Neural cell (in vitro differentiated cells): Measurements from ENCODE around the gene KLHL28. TPM values are rescaled to one million over a fixed set of nuclear protein-coding genes. Genes with fewer than 3 reads are reported as not detected.

ENCODE experiments used
- H2AFZ ChIP-seq: fragments of 200-600, 300-800 bp; sonication (generic), shearing (Covaris generic); 2 replicates; pipeline ENCODE4 v1.6.0; 2014; ENCODE audit warnings: low read depth, mild to moderate bottlenecking, antibody characterized with exemption, low read length, moderate library complexity
- H3F3A ChIP-seq: fragments of 200-600 bp; shearing (Covaris generic); 2 replicates; pipeline ENCODE4 v1.6.1; 2016; ENCODE audit warnings: mild to moderate bottlenecking, moderate library complexity, mixed read lengths, antibody characterized with exemption, low read length; ENCODE audit not compliant: insufficient read depth, poor library complexity, severe bottlenecking
- H3K27ac ChIP-seq: fragments of 200-600, 300-800 bp; sonication (generic), shearing (Covaris generic); 2 replicates; pipeline ENCODE4 v1.5.1; 2014; ENCODE audit warnings: mild to moderate bottlenecking, low read length, moderate library complexity
- H3K27me3 ChIP-seq: fragments of 300-800, 200-600 bp; sonication (generic), shearing (Covaris generic); 2 replicates; pipeline ENCODE4 v1.6.0; 2014; ENCODE audit warnings: mild to moderate bottlenecking, low read depth, low read length, moderate library complexity; ENCODE audit not compliant: insufficient read depth
- H3K36me3 ChIP-seq: fragments of 300-800, 200-600 bp; sonication (generic), shearing (Covaris generic); 2 replicates; pipeline ENCODE4 v1.5.1; 2014; ENCODE audit warnings: mild to moderate bottlenecking, antibody characterized with exemption, low read length, moderate library complexity; ENCODE audit not compliant: insufficient read depth
- H3K4me2 ChIP-seq: fragments of 300-800, 200-600 bp; sonication (generic), shearing (Covaris generic); 2 replicates; pipeline ENCODE4 v1.6.0; 2014; ENCODE audit warnings: mild to moderate bottlenecking, low read length
- H3K4me3 ChIP-seq: fragments of 300-800, 200-600 bp; sonication (generic), shearing (Covaris generic); 2 replicates; pipeline ENCODE4 v1.5.1; 2014; ENCODE audit warnings: mild to moderate bottlenecking, low read length, moderate library complexity
- H3K79me2 ChIP-seq: fragments of 200-600 bp; shearing (Covaris generic); replicated peaks from 2 replicates; pipeline ENCODE4 v1.6.0; 2014; ENCODE audit warnings: mild to moderate bottlenecking, low read length, moderate library complexity; ENCODE audit not compliant: insufficient read depth
- H3K9ac ChIP-seq: fragments of 300-800, 200-600 bp; sonication (generic), shearing (Covaris generic); 2 replicates; pipeline ENCODE4 v1.6.1; 2016; ENCODE audit warnings: mild to moderate bottlenecking, low read length, mixed read lengths
- H3K9me2 ChIP-seq: fragments of 200-600 bp; shearing (Covaris generic); 2 replicates; pipeline ENCODE4 v1.6.1; 2016; ENCODE audit warnings: mild to moderate bottlenecking, low read length, mixed read lengths; ENCODE audit not compliant: insufficient read depth
- H3K9me3 ChIP-seq: fragments of 200-600, 300-800 bp; sonication (generic), shearing (Covaris generic); 2 replicates; pipeline ENCODE4 v1.6.1; 2016; ENCODE audit warnings: mild to moderate bottlenecking, mixed run types, low read length, moderate library complexity, mixed read lengths
- H4K20me1 ChIP-seq: fragments of 200-600 bp; shearing (Covaris generic); 2 replicates; pipeline ENCODE4 v1.6.1; 2016; ENCODE audit warnings: mild to moderate bottlenecking, mixed run types; ENCODE audit not compliant: insufficient read depth
- EP300 ChIP-seq: fragments of 450-650 bp; conservative IDR thresholded peaks from 2 replicates; pipeline ENCODE4 v1.6.1; 2014; ENCODE audit warnings: antibody characterized with exemption, mild to moderate bottlenecking, moderate library complexity; ENCODE audit not compliant: poor library complexity, severe bottlenecking
- EZH2 ChIP-seq: fragments of 200-600, 300-800 bp; shearing (Covaris generic), sonication (generic); IDR thresholded peaks from 2 replicates; pipeline ENCODE4 v1.6.1; 2014; ENCODE audit warnings: antibody characterized with exemption, low read length, borderline replicate concordance, mild to moderate bottlenecking; ENCODE audit not compliant: insufficient read depth, poor library complexity, severe bottlenecking
- MXI1 ChIP-seq: fragments of 450-650 bp; conservative IDR thresholded peaks from 2 replicates; pipeline ENCODE4 v1.6.1; 2014; ENCODE audit warnings: antibody characterized with exemption, mild to moderate bottlenecking; ENCODE audit not compliant: poor library complexity, severe bottlenecking
- POLR2AphosphoS5 ChIP-seq: IDR thresholded peaks from 2 replicates; pipeline ENCODE4 v1.6.1; 2012
- RAD21 ChIP-seq: fragments of 450-650 bp; conservative IDR thresholded peaks from 2 replicates; pipeline ENCODE4 v1.6.1; 2014; ENCODE audit warnings: antibody characterized with exemption, mild to moderate bottlenecking, moderate library complexity
- SMC3 ChIP-seq: fragments of 450-650 bp; conservative IDR thresholded peaks from 2 replicates; pipeline ENCODE4 v1.6.1; 2014; ENCODE audit warnings: antibody characterized with exemption, mild to moderate bottlenecking, moderate library complexity; ENCODE audit not compliant: poor library complexity
- TAF1 ChIP-seq: IDR thresholded peaks from 2 replicates; pipeline ENCODE4 v1.6.1; 2012; ENCODE audit warnings: low read depth
- polyA plus RNA-seq: library from polyadenylated mRNA; depleted of rRNA; stranded (reverse); fragments of >200 nt; gene quantifications from 2 replicates; pipeline ENCODE4 v1.2.3, GENCODE V29; 2014
- TF ChIP-seq, protein P1 (sequence below): IDR thresholded peaks from 2 replicates; pipeline ENCODE4 v1.6.1; 2012; ENCODE audit warnings: borderline replicate concordance
- TF ChIP-seq, protein P2 (sequence below): fragments of 450-650 bp; IDR thresholded peaks from 2 replicates; pipeline ENCODE4 v1.5.1; 2014; ENCODE audit warnings: antibody characterized with exemption, mild to moderate bottlenecking, moderate library complexity; ENCODE audit not compliant: poor library complexity, severe bottlenecking

Gene KLHL28
- polyA plus RNA-seq, 1 donor from 2014 or later: 17.4 TPM

DNA sequence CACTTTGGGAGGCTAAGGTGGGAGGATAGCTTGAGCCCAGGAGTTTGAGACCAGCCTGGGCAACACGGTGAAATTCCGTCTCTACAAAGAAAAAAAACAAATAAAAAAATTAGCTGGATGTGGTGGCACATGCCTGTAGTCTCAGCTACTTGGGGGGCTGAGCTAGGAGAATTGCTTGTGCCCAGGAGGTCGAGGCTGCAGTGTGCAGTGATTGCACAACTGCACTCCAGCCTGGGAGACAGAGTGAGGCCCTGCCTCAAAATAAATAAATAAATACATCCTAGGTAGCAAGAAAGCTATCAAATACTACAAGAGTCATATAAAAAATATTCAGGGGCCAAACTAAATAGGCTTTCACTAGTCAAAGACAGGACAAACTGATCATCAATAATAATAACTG lies 6.2 kb downstream of the KLHL28 start:
- TF ChIP-seq EZH2 (no peak), MXI1 (no peak), POLR2AphosphoS5 (no peak), TAF1 (no peak), SMC3 (no peak)
- no peak overlapping the region for H3K9ac ChIP-seq
- H3K4me3 ChIP-seq: no peak overlapping the region
- H3K9me3 ChIP-seq: no peaks in the 10 kb centered on the region
- no peaks in the 10 kb centered on the region for H3K9me2 ChIP-seq
- H3K4me2 ChIP-seq: no peak overlapping the region
- H3K27me3 ChIP-seq: no peaks in the 10 kb centered on the region
- H2AFZ ChIP-seq: no peak overlapping the region
- H3K79me2 ChIP-seq: peaks cover 73% of the 10 kb centered on the region
- peaks cover 4% of the 10 kb centered on the region for H3K36me3 ChIP-seq
- H4K20me1 ChIP-seq: no peaks in the 10 kb centered on the region
- no peaks in the 10 kb centered on the region for H3F3A ChIP-seq
- no peak overlapping the region for H3K27ac ChIP-seq

DNA sequence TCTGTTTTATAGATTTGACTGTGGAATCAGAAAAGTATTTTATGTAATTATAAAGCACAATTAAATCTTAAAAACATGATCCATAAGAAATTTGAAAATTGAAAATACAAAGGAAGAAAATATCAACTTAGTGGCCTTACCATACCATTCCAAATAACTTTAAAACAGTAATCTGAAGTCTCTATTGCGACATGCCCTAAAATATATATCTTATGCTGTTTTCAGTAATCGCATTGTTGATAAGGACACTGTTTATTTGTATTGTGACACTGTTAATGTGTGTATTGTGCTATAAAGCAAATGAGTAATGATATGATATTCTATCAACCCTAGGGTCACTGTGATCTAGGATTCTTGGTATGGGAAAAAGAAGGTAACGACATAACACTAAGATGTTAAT lies 7.0 kb downstream of the KLHL28 start:
- H4K20me1 ChIP-seq: no peaks in the 10 kb centered on the region
- H3K4me2 ChIP-seq: no peak overlapping the region
- H3K27me3 ChIP-seq: no peaks in the 10 kb centered on the region
- H3K9me2 ChIP-seq: no peaks in the 10 kb centered on the region
- H3K9ac ChIP-seq: no peak overlapping the region
- TF ChIP-seq RAD21 (no peak), POLR2AphosphoS5 (no peak), TAF1 (no peak), EZH2 (no peak), SMC3 (no peak), EP300 (no peak), MXI1 (no peak)
- TF ChIP-seq, protein P1, sequence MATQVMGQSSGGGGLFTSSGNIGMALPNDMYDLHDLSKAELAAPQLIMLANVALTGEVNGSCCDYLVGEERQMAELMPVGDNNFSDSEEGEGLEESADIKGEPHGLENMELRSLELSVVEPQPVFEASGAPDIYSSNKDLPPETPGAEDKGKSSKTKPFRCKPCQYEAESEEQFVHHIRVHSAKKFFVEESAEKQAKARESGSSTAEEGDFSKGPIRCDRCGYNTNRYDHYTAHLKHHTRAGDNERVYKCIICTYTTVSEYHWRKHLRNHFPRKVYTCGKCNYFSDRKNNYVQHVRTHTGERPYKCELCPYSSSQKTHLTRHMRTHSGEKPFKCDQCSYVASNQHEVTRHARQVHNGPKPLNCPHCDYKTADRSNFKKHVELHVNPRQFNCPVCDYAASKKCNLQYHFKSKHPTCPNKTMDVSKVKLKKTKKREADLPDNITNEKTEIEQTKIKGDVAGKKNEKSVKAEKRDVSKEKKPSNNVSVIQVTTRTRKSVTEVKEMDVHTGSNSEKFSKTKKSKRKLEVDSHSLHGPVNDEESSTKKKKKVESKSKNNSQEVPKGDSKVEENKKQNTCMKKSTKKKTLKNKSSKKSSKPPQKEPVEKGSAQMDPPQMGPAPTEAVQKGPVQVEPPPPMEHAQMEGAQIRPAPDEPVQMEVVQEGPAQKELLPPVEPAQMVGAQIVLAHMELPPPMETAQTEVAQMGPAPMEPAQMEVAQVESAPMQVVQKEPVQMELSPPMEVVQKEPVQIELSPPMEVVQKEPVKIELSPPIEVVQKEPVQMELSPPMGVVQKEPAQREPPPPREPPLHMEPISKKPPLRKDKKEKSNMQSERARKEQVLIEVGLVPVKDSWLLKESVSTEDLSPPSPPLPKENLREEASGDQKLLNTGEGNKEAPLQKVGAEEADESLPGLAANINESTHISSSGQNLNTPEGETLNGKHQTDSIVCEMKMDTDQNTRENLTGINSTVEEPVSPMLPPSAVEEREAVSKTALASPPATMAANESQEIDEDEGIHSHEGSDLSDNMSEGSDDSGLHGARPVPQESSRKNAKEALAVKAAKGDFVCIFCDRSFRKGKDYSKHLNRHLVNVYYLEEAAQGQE: no peak
- TF ChIP-seq, protein P2, sequence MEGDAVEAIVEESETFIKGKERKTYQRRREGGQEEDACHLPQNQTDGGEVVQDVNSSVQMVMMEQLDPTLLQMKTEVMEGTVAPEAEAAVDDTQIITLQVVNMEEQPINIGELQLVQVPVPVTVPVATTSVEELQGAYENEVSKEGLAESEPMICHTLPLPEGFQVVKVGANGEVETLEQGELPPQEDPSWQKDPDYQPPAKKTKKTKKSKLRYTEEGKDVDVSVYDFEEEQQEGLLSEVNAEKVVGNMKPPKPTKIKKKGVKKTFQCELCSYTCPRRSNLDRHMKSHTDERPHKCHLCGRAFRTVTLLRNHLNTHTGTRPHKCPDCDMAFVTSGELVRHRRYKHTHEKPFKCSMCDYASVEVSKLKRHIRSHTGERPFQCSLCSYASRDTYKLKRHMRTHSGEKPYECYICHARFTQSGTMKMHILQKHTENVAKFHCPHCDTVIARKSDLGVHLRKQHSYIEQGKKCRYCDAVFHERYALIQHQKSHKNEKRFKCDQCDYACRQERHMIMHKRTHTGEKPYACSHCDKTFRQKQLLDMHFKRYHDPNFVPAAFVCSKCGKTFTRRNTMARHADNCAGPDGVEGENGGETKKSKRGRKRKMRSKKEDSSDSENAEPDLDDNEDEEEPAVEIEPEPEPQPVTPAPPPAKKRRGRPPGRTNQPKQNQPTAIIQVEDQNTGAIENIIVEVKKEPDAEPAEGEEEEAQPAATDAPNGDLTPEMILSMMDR: no peak
- H3K36me3 ChIP-seq: peaks cover 4% of the 10 kb centered on the region
- no peak overlapping the region for H2AFZ ChIP-seq
- no peaks in the 10 kb centered on the region for H3K9me3 ChIP-seq
- H3K27ac ChIP-seq: no peak overlapping the region
- no peak overlapping the region for H3K4me3 ChIP-seq
- H3F3A ChIP-seq: no peaks in the 10 kb centered on the region
- peaks cover 73% of the 10 kb centered on the region for H3K79me2 ChIP-seq
